IMR-90 (cell line): ENCODE measurements around the gene GTPBP6. TPM values are rescaled to one million over a fixed set of nuclear protein-coding genes. Genes with fewer than 3 reads are reported as not detected.

Experiments used
- ATAC-seq: fragments of 200-7000 bp; cut with Tn5 transposase; 2 replicates; pipeline ENCODE4 v1.9.1; 2020; ENCODE audit warnings: low read depth, mild to moderate bottlenecking, moderate library complexity
- BruUV-seq: library from RNA; stranded (reverse); fragments of 400-500 nt; replicated peaks from 2 replicates; lab custom pipeline; 2021; lab: Mats Ljungman, UMichigan
- CTCF ChIA-PET: fragments of 300-600 bp; formaldehyde crosslinking; extraction: SDS; loops from one replicate; lab custom pipeline; 2021; ENCODE audit warnings: antibody characterized with exemption; lab: Yijun Ruan, JAX
- POLR2A ChIA-PET: fragments of 300-600 bp; sonication (Branson Sonifier 250); formaldehyde crosslinking; loops from one replicate; lab custom pipeline; 2022; ENCODE audit warnings: antibody characterized with exemption; ENCODE audit not compliant: unreplicated experiment; lab: Charles Lee
- DNase-seq: peaks from one replicate; pipeline ENCODE4 v3.0.0; 2013
- H2AFZ ChIP-seq: replicated peaks from 2 replicates; pipeline ENCODE3; 2013; ENCODE audit warnings: low read length, mild to moderate bottlenecking; ENCODE audit not compliant: poor library complexity
- H2AK5ac ChIP-seq: 2 replicates; pipeline ENCODE4 v1.6.1; 2013; ENCODE audit warnings: low read depth, low read length, inconsistent platforms
- H2AK9ac ChIP-seq: replicated peaks from 2 replicates; pipeline ENCODE3; 2013; ENCODE audit warnings: mild to moderate bottlenecking, low read depth, low read length, moderate library complexity; ENCODE audit not compliant: poor library complexity
- H2BK120ac ChIP-seq: 2 replicates; pipeline ENCODE4 v1.6.1; 2013; ENCODE audit warnings: low read depth, low read length, inconsistent platforms
- H2BK15ac ChIP-seq: 3 replicates; pipeline ENCODE4 v1.6.1; 2013; ENCODE audit warnings: low read depth, low read length, inconsistent platforms
- H2BK20ac ChIP-seq: 2 replicates; pipeline ENCODE4 v1.6.1; 2013; ENCODE audit warnings: low read depth, mild to moderate bottlenecking, inconsistent platforms, low read length, moderate library complexity
- H2BK5ac ChIP-seq: 2 replicates; pipeline ENCODE4 v1.6.1; 2013; ENCODE audit warnings: mild to moderate bottlenecking, low read depth, low read length, inconsistent platforms; ENCODE audit not compliant: poor library complexity, severe bottlenecking
- H3K14ac ChIP-seq: replicated peaks from 2 replicates; pipeline ENCODE4 v1.6.1; 2013; ENCODE audit warnings: low read depth, low read length, inconsistent platforms
- H3K18ac ChIP-seq: 2 replicates; pipeline ENCODE4 v1.6.1; 2013; ENCODE audit warnings: low read depth, low read length, control low read depth
- H3K23ac ChIP-seq: 2 replicates; pipeline ENCODE4 v1.6.1; 2013; ENCODE audit warnings: low read depth, low read length, inconsistent platforms
- H3K27ac ChIP-seq: 2 replicates; pipeline ENCODE4 v1.5.1; 2013; ENCODE audit warnings: mild to moderate bottlenecking, control low read depth, low read length; ENCODE audit not compliant: insufficient read depth
- H3K27me3 ChIP-seq: 2 replicates; pipeline ENCODE4 v1.6.1; 2013; ENCODE audit warnings: low read length; ENCODE audit not compliant: control insufficient read depth, insufficient read depth
- H3K36me3 ChIP-seq: 2 replicates; pipeline ENCODE4 v1.6.1; 2013; ENCODE audit warnings: low read length, mixed read lengths; ENCODE audit not compliant: control insufficient read depth, insufficient read depth
- H3K4ac ChIP-seq: 2 replicates; pipeline ENCODE4 v1.6.1; 2013; ENCODE audit warnings: low read depth, low read length, inconsistent platforms
- H3K4me1 ChIP-seq: 2 replicates; pipeline ENCODE4 v1.6.1; 2013; ENCODE audit warnings: low read length, mixed read lengths; ENCODE audit not compliant: control insufficient read depth, insufficient read depth
- H3K4me2 ChIP-seq: 2 replicates; pipeline ENCODE4 v1.6.1; 2013; ENCODE audit warnings: low read depth, mild to moderate bottlenecking, control low read depth, low read length, moderate library complexity
- H3K4me3 ChIP-seq: 2 replicates; pipeline ENCODE4 v1.5.1; 2013; ENCODE audit warnings: low read depth, mild to moderate bottlenecking, control low read depth, low read length, moderate library complexity; ENCODE audit not compliant: insufficient read depth
- H3K56ac ChIP-seq: 2 replicates; pipeline ENCODE4 v1.6.1; 2013; ENCODE audit warnings: low read length, inconsistent platforms; ENCODE audit not compliant: insufficient read depth; ENCODE audit errors: extremely low read depth
- H3K79me1 ChIP-seq, 2 experiments: 2 replicates each; pipeline ENCODE4 v1.6.1; 2013; ENCODE audit warnings: low read length in 2 of 2, inconsistent platforms in 1 of 2, low read depth in 1 of 2
- H3K9ac ChIP-seq: 2 replicates; pipeline ENCODE4 v1.6.1; 2013; ENCODE audit warnings: low read depth, low read length, control low read depth
- H3K9me1 ChIP-seq: 2 replicates; pipeline ENCODE4 v1.6.1; 2013; ENCODE audit warnings: low read length, inconsistent platforms; ENCODE audit not compliant: insufficient read depth
- H3K9me3 ChIP-seq: 2 replicates; pipeline ENCODE4 v1.6.1; 2013; ENCODE audit warnings: low read length; ENCODE audit not compliant: control insufficient read depth, insufficient read depth
- H4K20me1 ChIP-seq: 2 replicates; pipeline ENCODE4 v1.6.1; 2013; ENCODE audit warnings: low read length, inconsistent platforms; ENCODE audit not compliant: insufficient read depth
- H4K5ac ChIP-seq: 2 replicates; pipeline ENCODE4 v1.6.1; 2013; ENCODE audit warnings: mild to moderate bottlenecking, low read depth, low read length, control low read depth
- H4K8ac ChIP-seq, 2 experiments: 2 replicates each; pipeline ENCODE4 v1.6.1; 2013; ENCODE audit warnings: low read depth in 2 of 2, low read length in 2 of 2, control low read depth in 1 of 2, inconsistent platforms in 1 of 2
- H4K91ac ChIP-seq: 2 replicates; pipeline ENCODE4 v1.6.1; 2013; ENCODE audit warnings: low read depth, low read length, inconsistent platforms; ENCODE audit not compliant: insufficient read depth
- CHD1 ChIP-seq: IDR thresholded peaks from 2 replicates; pipeline ENCODE4 v1.6.1; 2012; ENCODE audit warnings: low read depth, low read length, improper control_type of control experiment
- FOS ChIP-seq: fragments of 150-350 bp; IDR thresholded peaks from 2 replicates; pipeline ENCODE4 v1.6.1; 2016; ENCODE audit warnings: low read depth, low read length
- NFE2L2 ChIP-seq: fragments of 150-350 bp; IDR thresholded peaks from 2 replicates; pipeline ENCODE4 v1.6.1; 2016; ENCODE audit warnings: low read depth, mild to moderate bottlenecking, low read length
- POLR2A ChIP-seq: IDR thresholded peaks from 2 replicates; pipeline ENCODE4 v1.6.1; 2012; ENCODE audit warnings: mild to moderate bottlenecking, low read depth, low read length
- RCOR1 ChIP-seq: IDR thresholded peaks from 2 replicates; pipeline ENCODE4 v1.6.1; 2012; ENCODE audit warnings: mild to moderate bottlenecking, low read length, improper control_type of control experiment; ENCODE audit not compliant: insufficient replicate concordance
- RFX5 ChIP-seq: IDR thresholded peaks from 2 replicates; pipeline ENCODE4 v1.8.0; 2012; ENCODE audit warnings: low read depth, mild to moderate bottlenecking, low read length, moderate library complexity
- WGBS, 2 experiments: methylation state at CpG; one replicate each; pipeline versions ENCODE4 v1.1.5 to v1.1.7; 2013; ENCODE audit warnings: missing lambda C conversion rate in 2 of 2; ENCODE audit not compliant: insufficient read length in 1 of 2; ENCODE audit errors: extremely low coverage in 2 of 2; 5-methylcytosine and 5-hydroxymethylcytosine counted together
- dilution Hi-C: fragments of 300-500 bp; cut with HindIII; formaldehyde crosslinking; loops from one replicate; pipeline ENCODE4 v1.14.3; 2018; ENCODE audit warnings: low sequenced_read_pairs; ENCODE audit not compliant: unreplicated experiment
- in situ Hi-C: fragments of 300-500 bp; cut with MboI; formaldehyde crosslinking; loops from 3 replicates; pipeline ENCODE4 v1.14.3; 2019; ENCODE audit warnings: low sequenced_read_pairs, inconsistent platforms, mixed read lengths
- intact Hi-C: fragments of 100-400 bp; cut with micrococcal nuclease; formaldehyde crosslinking; loops from 2 replicates; pipeline ENCODE4 v1.10.0; 2022
- polyA plus RNA-seq, 3 experiments: library from polyadenylated mRNA; depleted of rRNA; stranded (reverse); fragments of >200 nt; gene quantifications; 2 replicates each; pipeline ENCODE4 v1.2.3, GENCODE V29; 2012; ENCODE audit warnings: low replicate concordance in 1 of 3
- total RNA-seq: library from RNA; depleted of rRNA; stranded (reverse); fragments of >200 nt; gene quantifications from 2 replicates; pipeline ENCODE4 v1.2.3, GENCODE V29; 2012
- TF ChIP-seq, protein P1 (sequence below): fragments of 150-350 bp; IDR thresholded peaks from 2 replicates; pipeline ENCODE4 v1.6.1; 2017; ENCODE audit warnings: mild to moderate bottlenecking, antibody characterized with exemption, low read length, low read depth

GTPBP6 gene
- total and polyA plus RNA-seq, 2 of the 4 experiments (the other 2 are of a cell fraction), result 24.0 to 31.6 TPM

DNA sequence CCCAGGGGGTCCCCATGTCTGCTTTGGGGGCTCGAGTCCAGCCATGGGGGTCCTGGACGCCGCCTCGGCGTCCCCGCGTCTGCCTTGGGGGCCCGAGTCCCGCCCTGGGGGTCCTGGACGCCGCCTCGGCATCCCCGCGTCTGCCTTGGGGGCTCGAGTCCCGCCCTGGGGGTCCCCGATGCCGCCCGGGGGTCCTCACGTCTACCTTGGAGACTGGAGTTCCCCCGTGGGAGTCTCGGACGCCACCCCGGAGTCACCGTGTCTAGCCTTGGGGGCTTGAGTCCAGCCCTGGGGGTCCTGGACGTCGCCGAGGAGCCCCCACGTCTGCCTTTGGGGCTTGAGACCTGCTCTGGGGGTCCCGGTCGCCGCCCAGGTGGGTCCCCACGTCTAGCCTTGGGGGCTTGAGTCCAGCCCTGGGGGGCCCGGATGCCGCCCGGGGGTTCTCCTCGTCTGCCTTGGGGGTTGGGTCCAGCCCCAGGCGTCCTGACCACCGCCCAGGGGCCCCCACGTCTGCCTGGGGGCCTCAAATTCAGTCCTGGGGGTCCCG is 1.1 kb upstream of the GTPBP6 start:
- Histone ChIP-seq H2BK120ac (no peak overlapping the region), H2AK5ac (0 out of 2 replicates have a peak overlapping the region, but pooled peaks have one; percentile 4), H3K56ac (peak overlapping the region; percentile 41; the same call in 1 of the 2 replicates), H2BK5ac (peak overlapping the region; percentile 14), H3K9ac (peak overlapping the region; percentile 80), H3K4ac (peak overlapping the region; percentile 84), H2AK9ac (peak overlapping the region; percentile 99), H3K27ac (peak overlapping the region; percentile 73), H3K4me1 (peaks cover 2% of the 10 kb centered on the region; the same call in 1 of the 2 replicates), H3K79me1 (peaks cover 0 to 13% of the 10 kb centered on the region in 2 experiments; a peak in 2 of 4 replicates), H3K9me1 (no peaks in the 10 kb centered on the region), H4K91ac (no peak overlapping the region; the same call in 1 of the 2 replicates), H3K4me2 (peak overlapping the region; percentile 88), H3K27me3 (no peaks in the 10 kb centered on the region), H4K5ac (no peak overlapping the region), H4K8ac (peak overlapping the region in 1 of 2 experiments; percentile 40; a peak in 2 of 4 replicates), H3K23ac (peak overlapping the region; percentile 49), H3K14ac (peak overlapping the region; percentile 32), H3K36me3 (peaks cover 11% of the 10 kb centered on the region), H4K20me1 (no peaks in the 10 kb centered on the region), H2AFZ (peak overlapping the region; percentile 61), H3K9me3 (no peaks in the 10 kb centered on the region), H3K18ac (no peak overlapping the region; the same call in 1 of the 2 replicates), H3K4me3 (peak overlapping the region; percentile 79), H2BK15ac (no peak overlapping the region), H2BK20ac (no peak overlapping the region)
- DNase-seq, result no peak
- dilution Hi-C loops (no loop called here), in situ Hi-C loops (no loop called here), intact Hi-C loops (no loop called here)
- 0% methylated on average over 10 of the region's 41 CpGs; no CpG with 5 or more reads in 1 of the 2 experiments for WGBS, 2 experiments
- TF ChIP-seq FOS, result no peak
- no peak for TF ChIP-seq NFE2L2
- no peak for TF ChIP-seq CHD1
- TF ChIP-seq, protein P1, sequence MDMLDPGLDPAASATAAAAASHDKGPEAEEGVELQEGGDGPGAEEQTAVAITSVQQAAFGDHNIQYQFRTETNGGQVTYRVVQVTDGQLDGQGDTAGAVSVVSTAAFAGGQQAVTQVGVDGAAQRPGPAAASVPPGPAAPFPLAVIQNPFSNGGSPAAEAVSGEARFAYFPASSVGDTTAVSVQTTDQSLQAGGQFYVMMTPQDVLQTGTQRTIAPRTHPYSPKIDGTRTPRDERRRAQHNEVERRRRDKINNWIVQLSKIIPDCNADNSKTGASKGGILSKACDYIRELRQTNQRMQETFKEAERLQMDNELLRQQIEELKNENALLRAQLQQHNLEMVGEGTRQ, result no peak
- no peak for TF ChIP-seq RFX5
- TF ChIP-seq RCOR1, result no peak
- peak; percentile 12; the same call in 1 of the 2 replicates for TF ChIP-seq POLR2A
- ChIA-PET CTCF (no interaction called here), POLR2A (no interaction called here)
- no peak for ATAC-seq
- no TSS peak for BruUV-seq
